Upper lobe of left lung (tissue), 6 donors: ENCODE results near the gene NME9. TPM values are rescaled to one million over a fixed set of nuclear protein-coding genes. Genes with fewer than 3 reads are reported as not detected.

Experiments
- ATAC-seq, 2 donors: fragments of 200-7000 bp; cut with Tn5 transposase; one replicate each; pipeline ENCODE4 v1.9.1; 2022; ENCODE audit warnings: mild to moderate bottlenecking in 2 of 2, moderate library complexity in 2 of 2; ENCODE audit not compliant: low FRiP score in 2 of 2
- DNase-seq, 2 donors: peaks; one replicate each; pipeline ENCODE4 v3.0.0-alpha.2; 2019 to 2020
- H3K27ac ChIP-seq, 4 donors: fragments of 200-600 bp; sonication (generic); one replicate each; pipeline ENCODE4 v1.5.1; 2016 to 2019
- H3K27me3 ChIP-seq, 4 donors: fragments of 200-600 bp; sonication (generic); one replicate each; pipeline ENCODE4 v1.5.1; 2017 to 2019
- H3K36me3 ChIP-seq, 4 donors: fragments of 200-600 bp; sonication (generic); one replicate each; pipeline ENCODE4 v1.5.1; 2016 to 2019
- H3K4me1 ChIP-seq, 4 donors: fragments of 200-600 bp; sonication (generic); one replicate each; pipeline ENCODE4 v1.5.1; 2018 to 2019
- H3K4me3 ChIP-seq, 4 donors: fragments of 200-600 bp; sonication (generic); one replicate each; pipeline ENCODE4 v1.5.1; 2017 to 2019; ENCODE audit warnings: mild to moderate bottlenecking in 2 of 4, moderate library complexity in 1 of 4
- H3K9me3 ChIP-seq, 4 donors: fragments of 200-600 bp; sonication (generic); one replicate each; pipeline ENCODE4 v1.5.1; 2018 to 2019
- CTCF ChIP-seq, 6 experiments: fragments of 450-650 bp in 4 of 6; fragments of 200-600 bp in 2 of 6; sonication (generic) in 2 of 6; IDR thresholded peaks; one replicate each; pipeline ENCODE4 v1.5.1; 2016 to 2019; ENCODE audit warnings: antibody characterized with exemption in 6 of 6
- EP300 ChIP-seq, 4 donors: sonication (generic); formaldehyde crosslinking; IDR thresholded peaks; one replicate each; pipeline ENCODE4 v1.5.1; 2017; ENCODE audit warnings: antibody characterized with exemption in 4 of 4, control low read depth in 2 of 4
- POLR2A ChIP-seq, 4 donors: fragments of 450-650 bp; IDR thresholded peaks; one replicate each; pipeline ENCODE4 v1.5.1; 2016 to 2017; ENCODE audit warnings: antibody characterized with exemption in 4 of 4, mild to moderate bottlenecking in 2 of 4
- POLR2AphosphoS5 ChIP-seq, 2 donors: sonication (generic); formaldehyde crosslinking; IDR thresholded peaks; one replicate each; pipeline ENCODE4 v1.5.1; 2017; ENCODE audit warnings: antibody characterized with exemption in 2 of 2
- WGBS, 2 donors: methylation state at CpG; one replicate each; pipeline ENCODE4 v1.1.5; 2017 to 2018; 5-methylcytosine and 5-hydroxymethylcytosine counted together
- total RNA-seq, 6 donors: library from RNA; depleted of rRNA in 4 of 6; stranded (reverse); fragments of >200 nt in 4 of 6; gene quantifications; one replicate each; pipeline versions ENCODE4 v1.1.0 to v1.2.1, GENCODE V29; 2016 to 2021
- donor health status: DM: no; HTN: no; CAD: no; lungs with moderate emphysema.
- donor health status: DM: no; HTN: yes; CAD: no; lungs with severe emphysema.

Gene NME9
- total RNA-seq, 6 donors from 2014 or later, result 0.46 to 16.5 (median 3.3) TPM

GRCh38 chr3:138351916-138352550 is 22.4 kb upstream of the NME9 start:
- Histone ChIP-seq H3K27ac (peak overlapping the region in 1 of 4 donors; percentile 3), H3K4me3 (no peak overlapping the region), H3K36me3 (peaks cover 0 to 14% (median 0%) of the 10 kb centered on the region in 4 donors), H3K4me1 (peaks cover 20 to 46% (median 27%) of the 10 kb centered on the region in 4 donors), H3K27me3 (no peaks in the 10 kb centered on the region), H3K9me3 (no peaks in the 10 kb centered on the region)
- 93 to 95% methylated on average over 5 of the region's 5 CpGs for WGBS, 2 donors
- no peak for ATAC-seq
- TF ChIP-seq CTCF (IDR thresholded peaks at IDR 0.05) (no peak), EP300 (IDR thresholded peaks at IDR 0.05) (no peak), POLR2AphosphoS5 (IDR thresholded peaks at IDR 0.05) (no peak), POLR2A (IDR thresholded peaks at IDR 0.05) (no peak)
- DNase-seq, result no peak

GRCh38 chr3:138351151-138351550 is 21.5 kb upstream of the NME9 start:
- no peak for TF ChIP-seq CTCF (IDR thresholded peaks at IDR 0.05)
- no peak for TF ChIP-seq POLR2AphosphoS5 (IDR thresholded peaks at IDR 0.05)
- TF ChIP-seq POLR2A (IDR thresholded peaks at IDR 0.05), result no peak
- no peak for TF ChIP-seq EP300 (IDR thresholded peaks at IDR 0.05)
- Histone ChIP-seq H3K4me1 (peaks cover 20 to 40% (median 25%) of the 10 kb centered on the region in 4 donors), H3K36me3 (peaks cover 0 to 12% (median 0%) of the 10 kb centered on the region in 4 donors), H3K27ac (peak overlapping the region in 1 of 4 donors; percentile 87), H3K27me3 (no peaks in the 10 kb centered on the region), H3K9me3 (no peaks in the 10 kb centered on the region), H3K4me3 (no peak overlapping the region)
- ATAC-seq (peak in 1 of 2 donors; percentile 47), DNase-seq (peak in 1 of 2 donors; percentile 45)

GRCh38 chr3:138349926-138350665 is 20.4 kb upstream of the NME9 start:
- peak overlapping the region in 3 of 4 donors; percentile 70 to 88 (median 81) for H3K4me3 ChIP-seq
- WGBS, 2 donors, result 49 to 53% methylated on average over 14 to 15 of the region's 15 CpGs
- peak overlapping the region; percentile 18 to 93 (median 88) for H3K27ac ChIP-seq
- peaks cover 20 to 40% (median 25%) of the 10 kb centered on the region in 4 donors for H3K4me1 ChIP-seq
- H3K27me3 ChIP-seq, result no peaks in the 10 kb centered on the region
- H3K36me3 ChIP-seq, result peaks cover 0 to 1% (median 0%) of the 10 kb centered on the region in 4 donors
- ATAC-seq (no peak), DNase-seq (no peak)
- TF ChIP-seq EP300 (IDR thresholded peaks at IDR 0.05) (no peak), CTCF (IDR thresholded peaks at IDR 0.05) (no peak), POLR2A (IDR thresholded peaks at IDR 0.05) (no peak), POLR2AphosphoS5 (IDR thresholded peaks at IDR 0.05) (no peak)
- no peaks in the 10 kb centered on the region for H3K9me3 ChIP-seq

GRCh38 chr3:138348754-138349739 is 19.4 kb upstream of the NME9 start:
- WGBS, 2 donors, result 23 to 39% methylated on average over 9 to 21 of the region's 58 CpGs
- Histone ChIP-seq H3K4me1 (peaks cover 20 to 40% (median 25%) of the 10 kb centered on the region in 4 donors), H3K9me3 (no peaks in the 10 kb centered on the region), H3K27me3 (no peaks in the 10 kb centered on the region), H3K36me3 (no peaks in the 10 kb centered on the region), H3K4me3 (peak overlapping the region; percentile 66 to 88 (median 76)), H3K27ac (peak overlapping the region; percentile 87 to 93 (median 88))
- no peak for DNase-seq
- peak in 1 of 4 donors; percentile 11 for TF ChIP-seq POLR2A (IDR thresholded peaks at IDR 0.05)
- no peak for TF ChIP-seq POLR2AphosphoS5 (IDR thresholded peaks at IDR 0.05)
- peak; percentile 1 to 14 for ATAC-seq
